ENCODE data around the gene CPAMD8.
"Not testable (repeated sequence)": the region's sequence is repeated elsewhere in the genome, so short reads cannot be mapped to it uniquely, and the experiment has no call there.

Gene CPAMD8

DNA sequence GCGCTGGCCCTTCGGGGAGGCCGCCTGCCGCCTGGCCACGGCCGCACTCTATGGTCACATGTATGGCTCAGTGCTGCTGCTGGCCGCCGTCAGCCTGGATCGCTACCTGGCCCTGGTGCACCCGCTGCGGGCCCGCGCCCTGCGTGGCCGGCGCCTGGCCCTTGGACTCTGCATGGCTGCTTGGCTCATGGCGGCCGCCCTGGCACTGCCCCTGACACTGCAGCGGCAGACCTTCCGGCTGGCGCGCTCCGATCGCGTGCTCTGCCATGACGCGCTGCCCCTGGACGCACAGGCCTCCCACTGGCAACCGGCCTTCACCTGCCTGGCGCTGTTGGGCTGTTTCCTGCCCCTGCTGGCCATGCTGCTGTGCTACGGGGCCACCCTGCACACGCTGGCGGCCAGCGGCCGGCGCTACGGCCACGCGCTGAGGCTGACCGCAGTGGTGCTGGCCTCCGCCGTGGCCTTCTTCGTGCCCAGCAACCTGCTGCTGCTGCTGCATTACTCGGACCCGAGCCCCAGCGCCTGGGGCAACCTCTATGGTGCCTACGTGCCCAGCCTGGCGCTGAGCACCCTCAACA, 136.6 kb downstream of the CPAMD8 start:
- no peak for DNase-seq

DNA sequence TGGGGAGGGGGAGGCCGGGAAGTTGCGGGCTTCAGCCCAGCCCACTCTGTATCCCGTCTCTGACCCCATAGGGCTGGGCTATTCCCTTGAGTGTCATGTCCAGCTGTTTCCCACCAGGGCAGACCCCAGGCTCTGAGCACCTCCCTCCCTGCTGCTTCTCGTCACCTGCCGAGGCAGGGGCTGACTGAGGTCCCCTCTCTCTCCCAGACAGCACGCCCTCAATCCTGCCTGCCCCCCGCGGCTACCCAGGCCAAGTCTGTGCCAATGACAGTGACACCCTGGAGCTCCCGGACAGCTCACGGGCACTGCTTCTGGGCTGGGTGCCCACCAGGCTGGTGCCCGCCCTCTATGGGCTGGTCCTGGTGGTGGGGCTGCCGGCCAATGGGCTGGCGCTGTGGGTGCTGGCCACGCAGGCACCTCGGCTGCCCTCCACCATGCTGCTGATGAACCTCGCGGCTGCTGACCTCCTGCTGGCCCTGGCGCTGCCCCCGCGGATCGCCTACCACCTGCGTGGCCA, 137.2 kb downstream of the CPAMD8 start:
- DNase-seq, result no peak

DNA sequence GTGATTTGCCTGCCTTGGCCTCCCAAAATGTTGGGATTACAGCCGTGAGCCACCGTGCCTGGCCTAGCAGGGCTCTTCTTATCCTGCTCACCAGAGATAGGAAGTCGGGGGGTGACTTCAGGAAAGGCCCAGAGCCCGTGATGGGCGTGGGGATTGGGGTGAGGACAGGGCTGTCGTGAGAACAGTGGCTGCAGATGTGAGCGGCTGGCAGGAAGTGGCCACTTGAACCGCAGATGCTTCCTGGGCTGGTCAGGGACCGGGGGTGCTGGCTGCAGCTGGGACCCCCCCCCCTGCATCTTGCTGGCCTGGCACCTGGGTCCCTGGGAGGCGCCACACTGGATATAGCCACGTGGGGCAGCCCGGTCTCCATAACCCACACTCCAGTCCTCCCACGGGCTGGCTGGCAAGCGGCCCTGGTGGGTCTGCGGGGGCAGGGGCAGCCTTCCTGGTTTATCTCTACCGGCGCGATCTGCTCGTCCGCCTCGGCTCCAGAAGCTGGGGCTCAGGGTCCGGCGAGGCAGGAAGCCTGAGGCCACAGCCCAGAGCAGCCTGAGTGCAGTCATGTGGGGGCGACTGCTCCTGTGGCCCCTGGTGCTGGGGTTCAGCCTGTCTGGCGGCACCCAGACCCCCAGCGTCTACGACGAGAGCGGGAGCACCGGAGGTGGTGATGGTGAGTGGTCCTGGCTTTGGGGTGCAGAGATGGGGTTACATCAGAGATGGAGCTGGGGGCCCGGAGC, 137.8 kb downstream of the CPAMD8 start, which contains the start of gene F2RL3:
Gene F2RL3 (plus strand): TSS at position 371 of the 737 bp plus-strand sequence. CDS start 191 bp downstream, at position 562.
- no peak for DNase-seq

DNA sequence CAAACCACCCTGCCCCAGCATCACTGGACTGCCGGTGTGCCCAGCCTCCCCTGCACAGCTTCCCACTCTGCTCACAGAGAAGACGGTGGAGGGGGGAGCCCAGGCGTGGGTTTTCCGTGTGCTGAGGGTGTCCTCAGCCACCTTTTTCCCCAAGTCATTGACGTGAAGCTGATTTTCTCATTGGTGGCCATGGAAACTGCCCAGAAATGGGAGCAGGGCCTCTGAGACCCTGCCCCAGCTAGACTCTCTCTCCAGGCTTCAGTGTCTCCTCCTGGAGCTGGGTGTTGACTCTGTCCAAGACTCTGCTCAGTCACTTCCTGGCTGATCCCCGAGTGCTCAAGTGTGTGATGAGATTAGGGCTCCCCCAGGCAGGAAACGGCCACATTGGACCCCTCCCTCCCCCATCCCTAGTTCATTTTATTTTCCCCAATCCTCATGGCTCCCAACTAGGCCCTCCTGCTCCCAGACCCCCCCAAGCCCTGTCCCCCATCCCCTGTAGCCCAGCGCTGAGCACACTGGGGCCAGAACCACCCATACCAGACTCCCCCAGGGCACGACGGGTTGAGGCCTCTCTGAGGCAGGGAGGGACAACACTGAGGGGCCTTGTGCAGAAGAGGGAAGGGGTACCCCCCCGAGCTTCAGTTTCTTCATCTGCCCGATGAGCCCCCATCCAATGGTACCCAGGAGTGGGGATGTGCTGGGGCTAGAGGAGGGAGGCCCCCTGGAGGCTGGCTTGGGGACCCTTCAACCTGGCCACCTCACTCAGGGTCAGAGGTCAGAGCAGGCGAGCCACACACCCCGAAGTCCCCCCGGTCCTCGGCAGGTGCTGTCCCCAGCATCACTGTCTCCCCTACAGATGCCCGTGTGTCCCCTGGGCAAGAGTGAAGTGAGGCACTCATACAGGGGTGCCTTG, 139.0 kb downstream of the CPAMD8 start:
- no peak for DNase-seq

DNA sequence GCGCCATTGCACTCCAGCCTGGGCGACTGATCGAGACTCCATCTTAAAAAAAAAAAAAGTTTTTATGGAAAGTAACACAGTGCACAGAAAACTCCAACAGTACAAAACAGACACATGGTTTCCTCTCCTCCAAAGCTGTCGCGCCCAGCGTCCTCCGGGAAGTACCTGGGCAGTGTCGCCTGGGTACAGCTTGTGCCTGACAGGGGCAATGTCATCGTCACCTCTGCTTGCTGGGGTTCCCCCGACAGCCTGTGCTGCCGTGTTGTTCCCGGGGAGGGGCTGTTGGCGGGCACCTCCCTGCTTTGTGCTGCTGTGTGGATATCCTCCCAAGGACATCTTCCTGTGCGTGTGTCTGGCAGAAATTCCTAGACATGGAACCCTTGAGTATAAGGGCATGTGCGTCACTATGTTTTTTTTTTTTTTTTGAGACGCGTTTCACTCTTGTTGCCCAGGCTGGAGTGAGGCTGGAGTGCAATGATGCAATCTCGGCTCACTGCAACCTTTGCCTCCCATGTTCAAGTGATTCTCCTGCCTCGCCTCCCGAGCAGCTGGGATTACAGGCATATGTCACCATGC, 140.2 kb downstream of the CPAMD8 start:
- DNase-seq, result no peak

DNA sequence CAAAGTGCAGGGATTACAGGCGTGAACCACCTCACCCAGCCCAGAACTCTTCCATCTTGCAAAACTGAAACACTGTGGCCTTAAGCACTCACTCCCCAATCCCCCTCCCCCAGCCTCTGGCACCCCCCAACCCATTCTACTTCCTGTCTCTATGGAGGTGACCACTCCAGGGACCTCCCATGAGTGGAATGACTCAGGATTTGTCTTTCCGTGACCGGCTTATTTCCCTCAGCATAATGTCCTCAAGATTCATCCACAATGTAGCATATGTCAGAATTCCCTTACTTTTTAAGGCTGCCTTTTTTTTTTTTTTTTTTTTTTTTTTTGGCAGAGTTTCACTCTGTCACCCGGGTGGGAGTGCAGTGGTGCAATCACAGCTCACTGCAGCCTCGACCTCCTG, 141.4 kb downstream of the CPAMD8 start:
- no peak for DNase-seq

DNA sequence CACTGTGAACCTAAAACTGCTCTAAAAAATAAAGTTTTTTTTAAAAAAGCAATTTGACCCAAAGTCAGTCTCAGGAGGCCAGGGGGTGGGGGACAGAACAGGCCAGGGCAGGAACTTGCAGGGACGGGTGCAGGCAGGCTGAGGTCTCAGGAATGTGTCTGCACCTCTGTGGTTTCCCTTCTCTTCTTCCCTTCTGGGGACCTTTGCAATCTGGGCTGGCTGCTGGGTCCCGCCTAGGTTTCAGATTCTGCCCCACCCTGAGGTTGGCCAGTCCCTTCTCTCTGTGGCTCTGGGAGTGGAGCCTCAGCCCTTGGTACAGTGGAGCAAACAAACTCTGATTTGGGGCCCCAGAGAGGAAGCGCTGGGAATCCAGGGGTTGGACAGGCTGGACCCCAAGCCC, 143.1 kb downstream of the CPAMD8 start:
- DNase-seq, result no peak

DNA sequence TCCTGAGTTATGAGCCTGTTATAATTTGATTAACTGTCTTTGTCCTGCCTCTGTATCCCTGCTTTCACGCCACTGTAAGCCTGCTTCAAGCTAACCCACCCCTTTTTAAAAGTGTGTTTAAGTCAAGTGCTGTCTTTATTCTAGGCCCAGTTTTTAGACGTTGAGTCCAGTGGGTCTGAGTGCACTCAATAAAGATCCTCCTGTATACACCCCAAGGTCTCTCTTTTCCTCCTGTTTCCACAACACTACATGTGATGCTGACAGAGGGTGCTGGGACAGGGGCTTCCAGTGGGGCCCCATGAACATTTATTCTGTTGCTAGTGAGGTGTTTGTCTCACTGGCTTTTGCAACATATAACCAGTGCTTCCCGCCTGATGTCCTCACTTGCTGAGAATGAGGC, 144.5 kb downstream of the CPAMD8 start:
- DNase-seq, result no peak

DNA sequence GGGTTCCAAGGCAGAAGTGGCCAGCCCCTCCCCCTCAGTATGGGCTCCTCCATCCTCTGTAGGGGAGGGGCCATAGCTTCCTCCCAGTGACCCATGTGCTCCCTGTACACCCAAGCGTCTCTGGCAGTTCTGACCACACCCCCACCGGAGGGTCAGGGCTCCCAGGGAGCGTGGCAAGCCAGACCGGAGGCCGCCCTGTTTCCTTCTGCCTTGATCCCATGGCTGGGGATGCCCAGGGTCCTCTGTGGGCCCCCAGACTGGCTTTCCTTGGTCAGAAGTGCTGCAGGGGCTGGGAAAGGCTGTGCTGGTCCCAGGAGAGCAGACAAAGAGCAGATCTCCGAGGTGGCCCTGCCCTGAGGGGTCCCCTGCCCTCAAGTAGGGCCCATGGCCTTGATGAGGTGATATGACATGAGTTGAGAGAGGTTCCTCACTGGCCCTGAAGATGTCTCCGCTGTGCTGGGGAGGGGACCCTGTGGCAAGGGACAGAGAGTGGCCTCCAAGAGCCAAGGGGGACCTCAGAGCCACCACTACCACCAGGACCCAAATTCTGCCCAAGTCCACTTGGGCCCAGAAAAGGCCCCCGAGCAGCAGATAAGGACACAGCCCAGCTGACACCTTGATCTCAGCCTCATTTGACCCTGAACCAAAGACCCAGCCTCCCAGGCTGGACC, 145.6 kb downstream of the CPAMD8 start:
- DNase-seq, result no peak

DNA sequence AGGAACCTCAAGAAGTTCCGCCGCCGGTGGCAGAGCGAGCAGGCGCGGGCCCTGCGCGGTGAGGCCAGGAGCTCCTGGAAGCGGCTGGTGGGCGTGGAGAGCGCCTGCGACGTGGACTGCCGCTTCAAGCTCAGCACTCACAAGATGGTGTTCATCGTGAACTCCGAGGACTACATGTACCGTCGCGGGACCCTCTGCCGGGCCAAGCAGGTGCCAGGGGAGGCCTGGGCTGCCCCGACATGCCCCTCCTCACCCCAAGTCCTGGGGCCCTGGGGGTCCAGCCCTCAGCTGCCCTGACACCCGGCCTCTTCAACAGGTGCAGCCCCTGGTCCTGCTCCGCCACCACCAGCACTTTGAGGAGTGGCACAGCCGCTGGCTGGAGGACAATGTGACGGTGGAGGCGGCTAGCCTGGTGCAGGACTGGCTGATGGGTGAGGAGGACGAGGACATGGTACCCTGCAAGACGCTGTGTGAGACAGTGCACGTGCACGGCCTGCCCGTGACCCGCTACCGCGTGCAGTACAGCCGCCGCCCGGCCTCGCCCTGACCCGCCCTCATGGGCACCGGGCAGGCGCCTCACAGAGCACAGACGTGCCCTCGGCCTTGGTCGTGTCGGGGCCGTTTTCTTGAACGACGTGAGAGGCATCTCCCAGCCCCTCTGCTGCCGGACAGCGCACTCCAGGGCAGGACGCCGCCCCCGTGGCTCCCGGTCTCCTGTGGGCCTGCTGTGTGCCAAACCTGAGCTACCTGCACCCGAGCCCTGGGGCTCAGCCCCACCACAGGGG, 148.2 kb downstream of the CPAMD8 start:
- DNase-seq, result no peak

DNA sequence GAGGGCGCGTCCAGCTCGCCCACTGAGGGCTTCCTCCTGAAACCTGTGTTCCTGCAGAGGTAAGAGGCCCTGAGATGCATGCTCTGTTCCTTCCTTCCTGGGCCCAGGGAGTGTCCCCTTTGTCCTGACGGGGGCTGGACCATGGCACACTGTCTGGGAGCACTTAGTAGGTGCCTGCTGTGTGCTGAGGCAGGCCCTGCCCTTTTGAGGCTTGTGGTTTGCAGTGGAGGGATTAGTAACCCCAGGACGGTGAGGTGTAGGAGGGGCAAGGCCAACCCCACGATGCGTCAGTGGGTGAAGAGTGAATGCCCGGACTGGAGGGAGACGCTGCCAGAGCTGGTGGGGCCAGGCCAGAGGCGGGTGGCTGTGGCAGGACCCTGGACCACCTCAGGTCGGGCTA, 149.0 kb downstream of the CPAMD8 start:
- no peak for DNase-seq

DNA sequence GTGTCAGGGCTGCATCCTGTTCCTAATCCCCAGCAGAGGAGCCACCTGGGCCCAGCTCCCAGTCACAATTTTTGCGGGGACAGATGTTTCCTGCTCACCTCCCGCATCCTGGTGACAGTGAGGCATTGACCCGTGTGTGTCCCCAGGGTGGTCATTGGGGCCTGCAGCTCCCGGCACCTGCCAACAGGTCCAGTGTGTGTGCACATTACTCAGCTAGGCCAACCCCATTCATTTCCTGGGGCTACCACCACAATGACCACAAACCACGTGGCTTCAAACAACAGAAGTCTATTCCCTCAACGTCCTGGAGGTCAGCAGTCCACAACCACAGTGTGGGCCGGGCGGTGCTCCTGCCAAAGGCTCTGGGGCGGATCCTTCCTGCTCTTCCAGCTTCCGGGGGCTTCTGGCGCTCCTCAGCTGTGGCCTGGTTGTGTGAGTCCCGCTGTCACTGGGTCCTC, 149.7 kb downstream of the CPAMD8 start:
- DNase-seq, result no peak

DNA sequence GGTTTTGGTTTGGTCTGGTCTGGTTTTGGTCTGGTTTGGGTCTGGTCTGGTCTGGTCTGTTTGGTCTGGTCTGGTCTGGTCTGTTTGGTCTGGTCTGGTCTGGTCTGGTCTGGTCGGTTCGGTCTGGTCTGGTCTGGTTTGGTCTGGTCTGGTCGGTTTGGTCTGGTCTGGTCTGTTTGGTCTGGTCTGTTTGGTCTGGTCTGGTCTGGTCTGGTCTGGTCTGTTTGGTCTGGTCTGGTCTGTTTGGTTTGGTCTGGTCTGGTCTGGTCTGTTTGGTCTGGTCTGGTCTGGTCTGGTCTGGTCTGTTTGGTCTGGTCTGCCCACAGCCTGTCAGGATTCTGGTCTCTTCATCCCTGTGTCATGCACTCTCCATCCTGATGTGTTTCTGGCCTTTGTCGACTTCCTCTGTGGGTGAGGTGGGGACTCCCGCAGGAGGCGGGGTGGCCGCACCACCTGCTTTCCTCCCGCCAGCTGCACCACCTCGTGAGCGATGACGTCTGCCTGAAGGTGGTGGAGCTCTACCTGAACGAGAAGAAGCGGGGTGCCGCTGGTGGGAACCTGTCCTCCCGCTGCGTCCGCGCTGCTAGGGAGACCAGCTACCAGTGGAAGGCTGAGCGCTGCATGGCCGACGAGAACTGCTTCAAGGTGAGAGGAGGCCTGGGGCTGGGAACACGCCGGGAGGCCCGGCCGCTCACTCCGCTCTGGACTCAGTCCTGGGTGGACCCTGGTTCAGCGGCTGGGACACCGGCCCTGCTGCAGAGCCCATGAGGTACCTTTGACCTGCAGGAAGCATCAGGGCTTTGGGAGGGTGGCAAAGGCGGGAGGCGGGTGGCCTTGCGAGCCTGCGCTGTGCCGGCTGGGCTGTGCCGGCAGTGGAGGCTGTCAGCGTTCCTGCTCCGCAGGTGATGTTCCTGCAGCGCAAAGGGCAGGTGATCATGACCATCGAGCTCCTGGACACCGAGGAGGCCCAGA, 150.7 kb downstream of the CPAMD8 start:
- DNase-seq, result no peak

DNA sequence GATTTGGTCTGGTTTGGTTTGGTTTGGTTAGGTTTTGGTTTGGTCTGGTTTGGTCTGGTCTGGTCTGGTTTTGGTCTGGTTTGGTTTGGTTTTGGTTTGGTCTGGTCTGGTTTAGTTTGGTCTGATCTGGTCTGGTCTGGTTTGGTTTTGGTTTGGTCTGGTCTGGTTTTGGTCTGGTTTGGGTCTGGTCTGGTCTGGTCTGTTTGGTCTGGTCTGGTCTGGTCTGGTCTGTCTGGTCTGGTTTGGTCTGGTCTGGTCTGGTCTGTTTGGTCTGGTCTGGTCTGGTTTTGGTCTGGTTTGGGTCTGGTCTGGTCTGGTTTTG, 151.7 kb downstream of the CPAMD8 start:
- not testable (repeated sequence) for DNase-seq

DNA sequence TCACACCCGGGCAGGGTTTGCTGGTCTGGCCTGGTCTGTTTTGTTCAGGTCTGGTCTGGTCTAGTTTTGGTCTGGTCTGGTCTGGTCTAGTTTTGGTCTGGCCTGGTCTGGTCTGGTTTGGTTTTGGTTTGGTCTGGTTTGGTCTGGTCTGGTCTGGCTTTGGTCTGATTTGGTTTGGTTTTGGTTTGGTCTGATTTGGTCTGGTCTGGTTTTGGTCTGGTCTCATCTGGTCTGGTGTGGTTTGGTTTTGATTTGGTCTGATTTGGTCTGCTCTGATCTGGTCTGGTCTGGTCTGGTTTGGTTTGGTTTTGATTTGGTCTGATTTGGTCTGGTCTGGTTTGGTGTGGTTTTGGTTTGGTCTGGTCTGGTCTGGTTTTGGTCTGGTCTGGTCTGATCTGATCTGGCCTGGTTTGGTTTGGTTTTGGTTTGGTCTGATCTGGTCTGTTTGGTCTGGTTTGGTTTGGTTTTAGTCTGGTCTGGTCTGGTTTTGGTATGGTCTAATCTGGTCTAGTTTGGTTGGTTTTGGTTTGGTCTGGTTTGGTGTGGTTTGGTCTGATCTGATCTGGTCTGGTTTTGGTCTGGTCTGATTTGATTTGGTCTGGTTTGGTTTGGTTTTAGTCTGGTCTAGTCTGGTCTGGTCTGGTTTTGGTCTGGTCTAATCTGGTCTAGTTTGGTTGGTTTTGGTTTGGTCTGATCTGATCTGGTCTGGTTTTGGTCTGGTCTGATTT, 152.2 kb downstream of the CPAMD8 start:
- no peak for DNase-seq

DNA sequence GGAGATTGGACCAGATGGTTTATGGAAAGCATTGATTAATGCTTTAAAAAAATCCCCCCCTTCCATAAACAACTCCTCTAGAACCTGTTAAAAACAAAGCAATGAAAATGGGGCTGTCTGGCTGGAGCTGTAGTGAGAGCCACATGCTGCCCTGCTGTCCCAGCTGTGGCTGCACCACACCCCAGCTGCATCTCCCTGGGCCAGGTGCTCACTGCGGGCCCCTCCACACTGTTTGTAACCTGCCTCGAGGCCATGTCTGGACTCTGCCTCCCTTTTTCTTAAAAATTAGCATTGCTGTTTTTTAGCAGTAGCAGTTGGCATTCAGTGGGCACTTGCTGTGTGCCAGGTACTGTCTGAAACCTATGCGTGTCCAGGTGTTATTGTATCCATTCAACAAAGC, 153.0 kb downstream of the CPAMD8 start:
- DNase-seq, result no peak

DNA sequence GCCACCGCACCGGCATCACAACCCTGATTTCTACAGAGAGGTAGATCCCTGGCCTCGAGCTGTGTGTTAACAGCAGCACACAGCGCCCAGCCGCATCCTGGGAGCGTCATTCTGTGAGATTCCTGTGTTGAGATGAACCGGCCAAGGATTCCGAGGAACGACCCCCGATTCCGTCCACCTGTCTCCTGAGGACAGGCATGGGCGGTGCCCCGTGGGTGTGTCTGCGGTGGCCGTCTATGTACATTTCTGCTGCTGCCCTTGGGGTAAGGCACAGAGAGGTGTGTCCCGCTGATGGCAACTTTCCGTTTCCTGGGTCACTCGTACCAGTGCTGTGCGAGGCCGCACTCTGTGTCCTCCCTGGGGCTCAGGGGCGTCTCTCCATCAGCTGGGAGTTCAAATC, 153.9 kb downstream of the CPAMD8 start:
- DNase-seq, result no peak

DNA sequence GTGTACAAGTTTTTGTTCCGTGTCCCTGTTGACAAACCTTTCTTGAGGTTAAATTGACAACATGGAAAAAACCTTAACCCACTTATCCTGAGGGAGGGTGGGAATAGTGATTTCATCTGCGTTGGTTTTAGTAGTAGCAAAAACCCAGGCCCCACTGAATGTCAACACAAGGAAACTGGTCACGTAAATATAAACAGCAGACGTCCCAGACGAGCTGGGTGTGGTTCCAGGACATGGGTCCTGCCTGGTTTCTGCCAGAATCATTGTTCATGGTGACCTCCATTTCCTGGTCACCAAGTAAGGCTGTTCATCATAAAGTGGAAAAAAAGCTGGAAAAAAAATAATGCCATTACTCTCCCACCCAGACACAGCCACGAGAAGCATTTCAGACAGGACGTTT, 154.7 kb downstream of the CPAMD8 start:
- DNase-seq, result no peak

DNA sequence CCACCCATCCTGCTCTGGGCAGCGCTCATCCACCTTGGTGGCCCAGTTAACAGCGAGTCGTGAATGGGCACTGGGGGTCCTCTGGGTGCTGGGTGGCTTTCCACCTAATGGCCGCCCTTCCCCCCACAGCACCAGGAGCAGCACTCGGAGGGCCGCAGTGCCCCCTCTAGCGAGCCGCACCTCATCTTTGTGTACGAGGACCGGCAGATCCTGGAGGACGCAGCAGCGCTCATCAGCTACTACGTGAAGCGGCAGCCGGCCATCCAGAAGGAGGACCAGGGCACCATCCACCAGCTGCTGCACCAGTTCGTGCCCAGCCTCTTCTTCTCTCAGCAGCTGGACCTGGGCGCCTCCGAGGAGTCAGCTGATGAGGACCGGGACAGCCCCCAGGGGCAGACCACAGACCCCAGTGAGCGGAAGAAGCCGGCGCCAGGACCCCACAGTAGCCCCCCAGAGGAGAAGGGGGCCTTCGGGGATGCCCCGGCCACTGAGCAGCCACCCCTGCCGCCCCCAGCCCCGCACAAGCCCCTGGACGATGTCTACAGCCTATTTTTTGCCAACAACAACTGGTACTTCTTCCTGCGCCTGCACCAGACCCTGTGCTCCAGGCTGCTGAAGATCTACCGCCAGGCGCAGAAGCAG, 157.2 kb downstream of the CPAMD8 start:
- no peak for DNase-seq
